Dendritic cell treated with granulocyte-macrophage colony-stimulating factor and Interleukin-4, amounts not matched to agents 40 ng/mL and 50 ng/mL, for 4 days (primary cell): Measurements from ENCODE around the gene PACSIN2.
A peak's percentile ranks its signal among the peaks of the same experiment; 100 is the strongest.
"Not testable (repeated sequence)": the region's sequence is repeated elsewhere in the genome, so short reads cannot be mapped to it uniquely, and the experiment has no call there.

Experiments
- H3K27ac Mint-ChIP-seq: one replicate; pipeline ENCODE4 v1.8.0; 2022; ENCODE audit warnings: mild to moderate bottlenecking, mixed read lengths
- H3K27me3 Mint-ChIP-seq: one replicate; pipeline ENCODE4 v1.8.0; 2022; ENCODE audit warnings: mild to moderate bottlenecking, mixed read lengths
- H3K36me3 Mint-ChIP-seq: one replicate; pipeline ENCODE4 v1.8.0; 2022; ENCODE audit warnings: low read depth, mixed read lengths
- H3K4me1 Mint-ChIP-seq: one replicate; pipeline ENCODE4 v1.8.0; 2022; ENCODE audit warnings: low read depth, mixed read lengths
- H3K4me3 Mint-ChIP-seq: one replicate; pipeline ENCODE4 v1.8.0; 2022; ENCODE audit warnings: mild to moderate bottlenecking, moderate library complexity, mixed read lengths
- H3K9me3 Mint-ChIP-seq: one replicate; pipeline ENCODE4 v1.8.0; 2022; ENCODE audit warnings: mixed read lengths
- intact Hi-C: fragments of 100-400 bp; cut with micrococcal nuclease; formaldehyde crosslinking; loops from one replicate; pipeline ENCODE4 v1.15.0; 2022

PACSIN2 gene

GRCh38 chr22:42924436-42924835, 90.5 kb downstream of the PACSIN2 start:
- H3K27ac Mint-ChIP-seq, result peak overlapping the region; percentile 66
- no peak overlapping the region for H3K4me3 Mint-ChIP-seq
- H3K9me3 Mint-ChIP-seq, result no peaks in the 10 kb centered on the region
- H3K4me1 Mint-ChIP-seq, result peaks cover 83% of the 10 kb centered on the region
- peaks cover 12% of the 10 kb centered on the region for H3K36me3 Mint-ChIP-seq
- H3K27me3 Mint-ChIP-seq, result no peaks in the 10 kb centered on the region
- intact Hi-C loops, result loop anchor here (5.0 kb wide), 1 partner anchor 38 kb away; no protein-coding TSS in a partner anchor

GRCh38 chr22:42922374-42923191, 92.4 kb downstream of the PACSIN2 start:
- Mint-ChIP-seq H3K36me3 (peaks cover 12% of the 10 kb centered on the region), H3K9me3 (no peaks in the 10 kb centered on the region), H3K4me1 (peaks cover 73% of the 10 kb centered on the region), H3K27ac (peak overlapping the region; percentile 62), H3K4me3 (no peak overlapping the region), H3K27me3 (no peaks in the 10 kb centered on the region)
- intact Hi-C loops, result loop anchor here (5.0 kb wide), 1 partner anchor 40 kb away; no protein-coding TSS in a partner anchor

- Mint-ChIP-seq H3K36me3 (peaks cover 4% of the 10 kb centered on the region), H3K27ac (peak overlapping the region; percentile 62), H3K27me3 (no peaks in the 10 kb centered on the region), H3K4me3 (no peak overlapping the region), H3K4me1 (peaks cover 70% of the 10 kb centered on the region), H3K9me3 (no peaks in the 10 kb centered on the region)
- intact Hi-C loops, result loop anchor here (5.0 kb wide), 1 partner anchor 42 kb away; no protein-coding TSS in a partner anchor
Measured at GRCh38 chr22:42920101-42920820, 94.7 kb downstream of the PACSIN2 start.

- Mint-ChIP-seq H3K9me3 (no peaks in the 10 kb centered on the region), H3K27me3 (no peaks in the 10 kb centered on the region), H3K4me3 (no peak overlapping the region), H3K4me1 (peaks cover 68% of the 10 kb centered on the region), H3K36me3 (peaks cover 4% of the 10 kb centered on the region), H3K27ac (no peak overlapping the region)
- intact Hi-C loops, result no loop called here
Measured at GRCh38 chr22:42919199-42919598, 95.8 kb downstream of the PACSIN2 start.

- H3K36me3 Mint-ChIP-seq, result peaks cover 4% of the 10 kb centered on the region
- H3K9me3 Mint-ChIP-seq, result no peaks in the 10 kb centered on the region
- intact Hi-C loops, result no loop called here
- peaks cover 62% of the 10 kb centered on the region for H3K4me1 Mint-ChIP-seq
- no peaks in the 10 kb centered on the region for H3K27me3 Mint-ChIP-seq
- H3K4me3 Mint-ChIP-seq, result no peak overlapping the region
- H3K27ac Mint-ChIP-seq, result no peak overlapping the region
Measured at GRCh38 chr22:42918500-42918899, 96.4 kb downstream of the PACSIN2 start.

GRCh38 chr22:42917358-42917757, 97.6 kb downstream of the PACSIN2 start:
- H3K36me3 Mint-ChIP-seq, H3K27me3 Mint-ChIP-seq, H3K27ac Mint-ChIP-seq, H3K9me3 Mint-ChIP-seq, intact Hi-C loops, H3K4me3 Mint-ChIP-seq: not testable (repeated sequence)
- peaks cover 57% of the 10 kb centered on the region for H3K4me1 Mint-ChIP-seq

- H3K4me1 Mint-ChIP-seq, result peaks cover 57% of the 10 kb centered on the region
- H3K4me3 Mint-ChIP-seq, result no peak overlapping the region
- H3K9me3 Mint-ChIP-seq, result no peaks in the 10 kb centered on the region
- intact Hi-C loops, result no loop called here
- H3K27me3 Mint-ChIP-seq, result no peaks in the 10 kb centered on the region
- no peak overlapping the region for H3K27ac Mint-ChIP-seq
- H3K36me3 Mint-ChIP-seq, result peaks cover 12% of the 10 kb centered on the region
Measured at GRCh38 chr22:42915980-42916765, 98.8 kb downstream of the PACSIN2 start.

GRCh38 chr22:42914511-42915076, 100.4 kb downstream of the PACSIN2 start:
- Mint-ChIP-seq H3K4me3 (no peak overlapping the region), H3K36me3 (peaks cover 23% of the 10 kb centered on the region), H3K27me3 (no peaks in the 10 kb centered on the region), H3K4me1 (peaks cover 49% of the 10 kb centered on the region), H3K27ac (no peak overlapping the region), H3K9me3 (no peaks in the 10 kb centered on the region)
- intact Hi-C loops, result no loop called here

- peaks cover 48% of the 10 kb centered on the region for H3K4me1 Mint-ChIP-seq
- H3K4me3 Mint-ChIP-seq, result no peak overlapping the region
- intact Hi-C loops, result no loop called here
- H3K27me3 Mint-ChIP-seq, result no peaks in the 10 kb centered on the region
- H3K9me3 Mint-ChIP-seq, result no peaks in the 10 kb centered on the region
- peaks cover 29% of the 10 kb centered on the region for H3K36me3 Mint-ChIP-seq
- H3K27ac Mint-ChIP-seq, result no peak overlapping the region
Measured at GRCh38 chr22:42913874-42914510, 101.0 kb downstream of the PACSIN2 start.

- H3K27me3 Mint-ChIP-seq, result no peaks in the 10 kb centered on the region
- intact Hi-C loops, result no loop called here
- H3K27ac Mint-ChIP-seq, result no peak overlapping the region
- no peaks in the 10 kb centered on the region for H3K9me3 Mint-ChIP-seq
- peaks cover 45% of the 10 kb centered on the region for H3K36me3 Mint-ChIP-seq
- no peak overlapping the region for H3K4me3 Mint-ChIP-seq
- H3K4me1 Mint-ChIP-seq, result peaks cover 65% of the 10 kb centered on the region
Measured at GRCh38 chr22:42912059-42912458, 102.9 kb downstream of the PACSIN2 start.

- H3K9me3 Mint-ChIP-seq, result no peaks in the 10 kb centered on the region
- no peak overlapping the region for H3K4me3 Mint-ChIP-seq
- peaks cover 62% of the 10 kb centered on the region for H3K36me3 Mint-ChIP-seq
- no peaks in the 10 kb centered on the region for H3K27me3 Mint-ChIP-seq
- intact Hi-C loops, result no loop called here
- H3K4me1 Mint-ChIP-seq, result peaks cover 65% of the 10 kb centered on the region
- H3K27ac Mint-ChIP-seq, result no peak overlapping the region
Measured at GRCh38 chr22:42910221-42910942, 104.6 kb downstream of the PACSIN2 start.

- intact Hi-C loops, result no loop called here
- Mint-ChIP-seq H3K36me3 (peaks cover 71% of the 10 kb centered on the region), H3K4me1 (peaks cover 65% of the 10 kb centered on the region), H3K4me3 (no peak overlapping the region), H3K9me3 (no peaks in the 10 kb centered on the region), H3K27ac (no peak overlapping the region), H3K27me3 (no peaks in the 10 kb centered on the region)
Measured at GRCh38 chr22:42909363-42910058, 105.4 kb downstream of the PACSIN2 start.
